Measurements from ENCODE around the gene BTG3.

The BTG3 gene

DNA sequence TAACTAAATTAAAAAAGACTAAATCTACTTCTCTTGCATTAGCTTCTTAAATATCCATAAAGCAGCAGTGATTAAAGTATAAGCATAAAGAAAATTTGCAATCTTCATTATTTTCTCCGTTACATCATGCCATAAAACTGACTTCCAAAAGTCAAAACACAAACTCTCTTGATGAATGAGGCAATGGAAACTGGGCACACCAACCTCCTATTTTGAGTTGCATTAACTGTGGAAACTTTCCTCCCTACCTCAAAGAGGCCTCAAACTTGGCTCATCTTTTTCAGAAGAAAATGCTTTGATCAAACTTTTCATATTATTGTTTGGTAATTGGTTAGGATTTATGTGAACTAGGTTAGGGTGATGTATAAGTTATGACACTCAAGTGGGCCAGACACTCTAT lies 4.1 kb upstream of the BTG3 start:
- TF ChIP-seq, protein P1, sequence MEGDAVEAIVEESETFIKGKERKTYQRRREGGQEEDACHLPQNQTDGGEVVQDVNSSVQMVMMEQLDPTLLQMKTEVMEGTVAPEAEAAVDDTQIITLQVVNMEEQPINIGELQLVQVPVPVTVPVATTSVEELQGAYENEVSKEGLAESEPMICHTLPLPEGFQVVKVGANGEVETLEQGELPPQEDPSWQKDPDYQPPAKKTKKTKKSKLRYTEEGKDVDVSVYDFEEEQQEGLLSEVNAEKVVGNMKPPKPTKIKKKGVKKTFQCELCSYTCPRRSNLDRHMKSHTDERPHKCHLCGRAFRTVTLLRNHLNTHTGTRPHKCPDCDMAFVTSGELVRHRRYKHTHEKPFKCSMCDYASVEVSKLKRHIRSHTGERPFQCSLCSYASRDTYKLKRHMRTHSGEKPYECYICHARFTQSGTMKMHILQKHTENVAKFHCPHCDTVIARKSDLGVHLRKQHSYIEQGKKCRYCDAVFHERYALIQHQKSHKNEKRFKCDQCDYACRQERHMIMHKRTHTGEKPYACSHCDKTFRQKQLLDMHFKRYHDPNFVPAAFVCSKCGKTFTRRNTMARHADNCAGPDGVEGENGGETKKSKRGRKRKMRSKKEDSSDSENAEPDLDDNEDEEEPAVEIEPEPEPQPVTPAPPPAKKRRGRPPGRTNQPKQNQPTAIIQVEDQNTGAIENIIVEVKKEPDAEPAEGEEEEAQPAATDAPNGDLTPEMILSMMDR (IDR thresholded peaks at IDR 0.05; ENCODE audit: unreplicated experiment in 3 of 3): no peak
- Mint-ChIP-seq H3K4me3 (peak overlapping the region in 1 of 3 experiments; percentile 30), H3K9me3 (no peaks in the 10 kb centered on the region), H3K36me3 (ENCODE audit: low read depth) (no peaks in the 10 kb centered on the region), H3K27me3 (ENCODE audit: low read depth) (peaks cover 4% of the 10 kb centered on the region), H3K4me1 (peaks cover 6% of the 10 kb centered on the region), H3K27ac (peak overlapping the region in 1 of 3 experiments; percentile 73)

DNA sequence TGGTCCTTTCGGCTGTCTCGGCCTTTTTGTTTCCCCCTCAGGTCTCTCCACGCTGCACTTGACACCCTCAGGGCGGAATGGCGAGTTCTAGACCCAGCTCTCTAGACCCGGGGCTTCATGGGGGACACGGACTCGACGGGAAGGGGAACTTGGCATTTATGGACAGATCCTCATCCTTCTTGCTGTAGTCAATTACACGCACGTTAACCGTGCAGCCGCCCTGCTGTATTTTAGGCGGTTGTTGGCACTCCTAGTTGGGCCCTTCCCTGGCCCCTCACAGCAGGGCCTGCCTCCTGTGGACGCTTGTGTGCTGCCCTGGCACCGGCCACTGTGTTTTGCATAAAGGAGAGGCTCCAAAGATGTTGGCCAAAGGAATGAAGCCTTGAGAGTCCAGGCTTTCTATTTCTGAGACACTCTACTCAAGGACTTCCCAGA lies 558 bp upstream of the BTG3 start:
- no peaks in the 10 kb centered on the region for H3K9me3 Mint-ChIP-seq
- peak overlapping the region; percentile 84 to 95 (median 92) for H3K4me3 Mint-ChIP-seq
- peak overlapping the region; percentile 85 to 98 (median 94) for H3K27ac Mint-ChIP-seq
- peaks cover 32% of the 10 kb centered on the region for H3K4me1 Mint-ChIP-seq
- H3K36me3 Mint-ChIP-seq (ENCODE audit: low read depth): peaks cover 8% of the 10 kb centered on the region
- TF ChIP-seq, protein P1 (IDR thresholded peaks at IDR 0.05; ENCODE audit: unreplicated experiment in 3 of 3): no peak
- peaks cover 4% of the 10 kb centered on the region for H3K27me3 Mint-ChIP-seq (ENCODE audit: low read depth)

DNA sequence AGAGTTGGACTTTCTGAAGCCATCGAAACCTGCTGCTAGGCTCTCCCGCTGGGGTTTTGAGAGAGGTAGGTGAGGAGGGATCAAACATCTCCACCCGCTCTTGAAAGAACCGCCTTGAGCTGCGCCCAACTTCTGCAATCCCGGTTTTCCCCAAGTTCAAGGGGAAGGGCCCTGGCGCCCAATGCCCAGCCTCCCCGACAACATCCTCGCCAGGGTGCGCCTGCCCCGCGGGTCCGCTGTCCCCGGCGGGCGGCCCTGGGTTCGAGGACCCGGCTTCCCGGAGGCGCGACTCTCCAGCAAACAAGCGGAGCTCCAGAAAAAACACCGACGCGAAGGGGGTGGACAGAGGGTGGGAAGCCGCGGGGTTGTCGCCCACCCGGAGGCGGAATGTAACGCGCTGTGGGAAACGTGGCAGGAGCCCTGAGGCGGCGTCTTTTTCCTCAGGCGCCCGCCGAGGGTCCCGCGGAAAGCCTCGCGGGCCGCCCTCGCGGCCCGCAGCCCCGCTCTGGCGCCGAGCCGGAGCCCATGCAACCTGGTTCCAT lies 607 bp downstream of the BTG3 start:
- Mint-ChIP-seq H3K4me3 (peak overlapping the region; percentile 88 to 98 (median 95)), H3K9me3 (no peaks in the 10 kb centered on the region), H3K4me1 (peaks cover 32% of the 10 kb centered on the region), H3K36me3 (ENCODE audit: low read depth) (peaks cover 18% of the 10 kb centered on the region), H3K27me3 (ENCODE audit: low read depth) (peaks cover 4% of the 10 kb centered on the region), H3K27ac (peak overlapping the region; percentile 90 to 98 (median 94))
- TF ChIP-seq, protein P1 (IDR thresholded peaks at IDR 0.05; ENCODE audit: unreplicated experiment in 3 of 3): no peak

DNA sequence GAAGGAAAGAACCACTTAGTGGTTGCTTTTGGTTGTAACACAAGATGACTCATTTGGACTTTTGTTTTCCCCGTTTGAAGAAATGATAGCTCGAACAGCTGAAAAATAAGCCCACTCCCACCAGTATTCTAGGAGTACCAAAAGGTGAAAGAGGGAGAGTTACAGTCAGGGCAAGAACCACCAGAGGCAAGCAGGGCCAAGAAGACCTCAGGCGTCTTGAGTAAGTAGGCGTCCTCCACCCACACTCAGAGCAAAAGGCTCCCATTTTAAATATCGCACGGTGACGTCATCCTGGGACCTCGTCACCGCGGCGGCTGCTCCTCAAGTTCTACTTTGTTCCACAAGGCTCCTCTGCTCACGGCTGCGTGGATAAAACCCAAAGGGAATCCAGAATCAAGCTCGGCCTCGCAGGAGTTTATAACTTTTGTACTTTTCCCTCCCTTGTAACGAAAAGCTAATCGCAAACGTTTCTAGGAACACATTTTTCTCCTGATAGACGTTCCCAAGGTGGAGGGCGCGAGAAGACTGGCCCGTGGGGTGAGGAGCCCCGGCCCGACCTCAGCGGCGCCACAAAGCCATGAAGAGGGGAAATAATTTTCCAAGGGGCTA lies 1.2 kb downstream of the BTG3 start:
- peaks cover 20% of the 10 kb centered on the region for H3K36me3 Mint-ChIP-seq (ENCODE audit: low read depth)
- H3K27me3 Mint-ChIP-seq (ENCODE audit: low read depth): peaks cover 4% of the 10 kb centered on the region
- TF ChIP-seq, protein P1 (IDR thresholded peaks at IDR 0.05; ENCODE audit: unreplicated experiment in 3 of 3): no peak
- no peaks in the 10 kb centered on the region for H3K9me3 Mint-ChIP-seq
- peak overlapping the region; percentile 90 to 98 (median 94) for H3K27ac Mint-ChIP-seq
- H3K4me3 Mint-ChIP-seq: peak overlapping the region; percentile 88 to 98 (median 95)
- H3K4me1 Mint-ChIP-seq: peaks cover 27% of the 10 kb centered on the region

DNA sequence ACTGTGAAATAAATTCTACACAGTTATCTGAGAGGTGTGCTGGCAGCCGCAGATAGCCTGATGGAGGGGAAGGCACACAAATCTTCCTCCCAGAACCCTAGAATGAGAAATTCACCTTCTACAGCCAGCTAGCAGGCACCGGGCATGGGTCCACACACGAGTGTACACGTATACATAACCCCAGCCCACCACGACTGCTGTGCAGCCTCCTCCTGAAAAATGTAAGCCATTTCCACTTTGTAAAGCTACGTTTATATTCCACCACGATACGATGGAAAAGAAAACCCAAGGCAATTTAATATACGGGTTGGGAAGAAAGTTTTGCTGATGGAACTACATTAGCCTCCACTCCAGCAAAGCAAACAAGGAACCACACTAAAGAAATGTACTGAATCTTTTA lies 1.8 kb downstream of the BTG3 start:
- Mint-ChIP-seq H3K4me1 (peaks cover 26% of the 10 kb centered on the region), H3K9me3 (no peaks in the 10 kb centered on the region), H3K27me3 (ENCODE audit: low read depth) (peaks cover 4% of the 10 kb centered on the region), H3K4me3 (peak overlapping the region; percentile 88 to 98 (median 95)), H3K36me3 (ENCODE audit: low read depth) (peaks cover 20% of the 10 kb centered on the region), H3K27ac (peak overlapping the region; percentile 90 to 98 (median 94))
- TF ChIP-seq, protein P1 (IDR thresholded peaks at IDR 0.05; ENCODE audit: unreplicated experiment in 3 of 3): no peak

DNA sequence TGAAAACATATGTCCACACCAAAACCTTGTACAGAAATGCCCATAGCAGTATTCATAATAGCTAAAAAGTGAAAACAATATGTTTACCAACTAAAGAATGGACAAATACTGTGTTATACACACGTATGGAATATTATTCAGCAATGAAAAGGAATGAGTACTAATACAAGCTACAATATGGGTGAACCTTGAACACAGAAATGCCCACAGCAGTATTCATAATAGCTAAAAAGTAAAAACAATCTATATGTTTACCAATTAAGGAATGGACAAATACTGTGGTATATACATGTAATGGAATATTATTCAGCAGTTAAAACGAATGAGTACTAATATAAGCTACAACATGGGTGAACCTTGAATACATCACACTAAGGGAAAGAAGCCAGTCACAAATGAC lies 3.0 kb downstream of the BTG3 start:
- Mint-ChIP-seq H3K27me3 (ENCODE audit: low read depth) (peaks cover 4% of the 10 kb centered on the region), H3K27ac (peak overlapping the region in 1 of 3 experiments; percentile 57), H3K4me1 (peaks cover 26% of the 10 kb centered on the region), H3K36me3 (ENCODE audit: low read depth) (peaks cover 27% of the 10 kb centered on the region), H3K4me3 (peak overlapping the region; percentile 71 to 95 (median 81)), H3K9me3 (no peaks in the 10 kb centered on the region)
- TF ChIP-seq, protein P1 (IDR thresholded peaks at IDR 0.05; ENCODE audit: unreplicated experiment in 3 of 3): no peak

All from nephron (organoid).